ENCODE results near the gene SLC17A3.

- TF ChIP-seq POLR2AphosphoS5 (IDR thresholded peaks at IDR 0.05; ENCODE audit: low read depth, low read length) (no peak), YY1 (IDR thresholded peaks at IDR 0.05; ENCODE audit: extremely low read depth, insufficient replicate concordance, low read depth, low read length) (no peak), CBX3 (IDR thresholded peaks at IDR 0.05; ENCODE audit: low read depth) (no peak), CTCF (IDR thresholded peaks at IDR 0.05 in 2 of 3, conservative IDR thresholded peaks at IDR 0.05 in 1 of 3; ENCODE audit: borderline replicate concordance in 1 of 3, insufficient read depth in 1 of 3, low read depth in 2 of 3, low read length in 2 of 3) (no peak), SP1 (IDR thresholded peaks at IDR 0.05; ENCODE audit: low read depth) (no peak), POLR2A (IDR thresholded peaks at IDR 0.05; ENCODE audit: borderline replicate concordance, extremely low read depth, insufficient read depth, insufficient read length) (no peak), TCF7L2 (IDR thresholded peaks at IDR 0.05; ENCODE audit: borderline replicate concordance, extremely low read depth, insufficient read depth, insufficient read length) (no peak), SRF (IDR thresholded peaks at IDR 0.05; ENCODE audit: low read depth) (no peak), ZNF274 (IDR thresholded peaks at IDR 0.05; ENCODE audit: low read depth, low read length) (no peak)
- TF ChIP-seq, protein P1, sequence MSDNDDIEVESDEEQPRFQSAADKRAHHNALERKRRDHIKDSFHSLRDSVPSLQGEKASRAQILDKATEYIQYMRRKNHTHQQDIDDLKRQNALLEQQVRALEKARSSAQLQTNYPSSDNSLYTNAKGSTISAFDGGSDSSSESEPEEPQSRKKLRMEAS (IDR thresholded peaks at IDR 0.05), result no peak
- TF ChIP-seq, protein P2, sequence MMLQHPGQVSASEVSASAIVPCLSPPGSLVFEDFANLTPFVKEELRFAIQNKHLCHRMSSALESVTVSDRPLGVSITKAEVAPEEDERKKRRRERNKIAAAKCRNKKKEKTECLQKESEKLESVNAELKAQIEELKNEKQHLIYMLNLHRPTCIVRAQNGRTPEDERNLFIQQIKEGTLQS (IDR thresholded peaks at IDR 0.05), result no peak
- TF ChIP-seq, protein P3, sequence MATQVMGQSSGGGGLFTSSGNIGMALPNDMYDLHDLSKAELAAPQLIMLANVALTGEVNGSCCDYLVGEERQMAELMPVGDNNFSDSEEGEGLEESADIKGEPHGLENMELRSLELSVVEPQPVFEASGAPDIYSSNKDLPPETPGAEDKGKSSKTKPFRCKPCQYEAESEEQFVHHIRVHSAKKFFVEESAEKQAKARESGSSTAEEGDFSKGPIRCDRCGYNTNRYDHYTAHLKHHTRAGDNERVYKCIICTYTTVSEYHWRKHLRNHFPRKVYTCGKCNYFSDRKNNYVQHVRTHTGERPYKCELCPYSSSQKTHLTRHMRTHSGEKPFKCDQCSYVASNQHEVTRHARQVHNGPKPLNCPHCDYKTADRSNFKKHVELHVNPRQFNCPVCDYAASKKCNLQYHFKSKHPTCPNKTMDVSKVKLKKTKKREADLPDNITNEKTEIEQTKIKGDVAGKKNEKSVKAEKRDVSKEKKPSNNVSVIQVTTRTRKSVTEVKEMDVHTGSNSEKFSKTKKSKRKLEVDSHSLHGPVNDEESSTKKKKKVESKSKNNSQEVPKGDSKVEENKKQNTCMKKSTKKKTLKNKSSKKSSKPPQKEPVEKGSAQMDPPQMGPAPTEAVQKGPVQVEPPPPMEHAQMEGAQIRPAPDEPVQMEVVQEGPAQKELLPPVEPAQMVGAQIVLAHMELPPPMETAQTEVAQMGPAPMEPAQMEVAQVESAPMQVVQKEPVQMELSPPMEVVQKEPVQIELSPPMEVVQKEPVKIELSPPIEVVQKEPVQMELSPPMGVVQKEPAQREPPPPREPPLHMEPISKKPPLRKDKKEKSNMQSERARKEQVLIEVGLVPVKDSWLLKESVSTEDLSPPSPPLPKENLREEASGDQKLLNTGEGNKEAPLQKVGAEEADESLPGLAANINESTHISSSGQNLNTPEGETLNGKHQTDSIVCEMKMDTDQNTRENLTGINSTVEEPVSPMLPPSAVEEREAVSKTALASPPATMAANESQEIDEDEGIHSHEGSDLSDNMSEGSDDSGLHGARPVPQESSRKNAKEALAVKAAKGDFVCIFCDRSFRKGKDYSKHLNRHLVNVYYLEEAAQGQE (IDR thresholded peaks at IDR 0.05; ENCODE audit: low read depth), result no peak
These were observed 10.7 kb downstream of the SLC17A3 start for GRCh38 chr6:25863360-25863759.
